Measurements from ENCODE around the gene DMAP1.
A peak's percentile ranks its signal among the peaks of the same experiment; 100 is the strongest.

Gene DMAP1

GRCh38 chr1:44237721-44238457, 24.6 kb downstream of the DMAP1 start:
- peak; percentile 72 for DNase-seq (ENCODE audit: extremely low read depth, low read depth)
- peak; percentile 87 for TF ChIP-seq CTCF (IDR thresholded peaks at IDR 0.05; ENCODE audit: low read depth, low read length, missing control alignments)
- peak overlapping the region; percentile 21 for H3K4me3 ChIP-seq (replicated peaks; ENCODE audit: low read depth, low read length)

- DNase-seq (ENCODE audit: extremely low read depth, low read depth): no peak
- TF ChIP-seq CTCF (IDR thresholded peaks at IDR 0.05; ENCODE audit: low read depth, low read length, missing control alignments): no peak
- no peak overlapping the region for H3K4me3 ChIP-seq (replicated peaks; ENCODE audit: low read depth, low read length)
Observed at GRCh38 chr1:44238660-44239059, 25.4 kb downstream of the DMAP1 start.

GRCh38 chr1:44239331-44239960, 26.2 kb downstream of the DMAP1 start:
- peak; percentile 42 for TF ChIP-seq CTCF (IDR thresholded peaks at IDR 0.05; ENCODE audit: low read depth, low read length, missing control alignments)

GRCh38 chr1:44239961-44240371, 26.7 kb downstream of the DMAP1 start:
- DNase-seq (ENCODE audit: extremely low read depth, low read depth): no peak
- no peak for TF ChIP-seq CTCF (IDR thresholded peaks at IDR 0.05; ENCODE audit: low read depth, low read length, missing control alignments)
- no peak overlapping the region for H3K4me3 ChIP-seq (replicated peaks; ENCODE audit: low read depth, low read length)

More at GRCh38 chr1:44239331-44239960, 26.2 kb downstream of the DMAP1 start:
- H3K4me3 ChIP-seq (replicated peaks; ENCODE audit: low read depth, low read length): no peak overlapping the region
- no peak for DNase-seq (ENCODE audit: extremely low read depth, low read depth)

- TF ChIP-seq CTCF (IDR thresholded peaks at IDR 0.05; ENCODE audit: low read depth, low read length, missing control alignments): no peak
- no peak for DNase-seq (ENCODE audit: extremely low read depth, low read depth)
- no peak overlapping the region for H3K4me3 ChIP-seq (replicated peaks; ENCODE audit: low read depth, low read length)
Observed at GRCh38 chr1:44240802-44241671, 27.8 kb downstream of the DMAP1 start.

- TF ChIP-seq CTCF (IDR thresholded peaks at IDR 0.05; ENCODE audit: low read depth, low read length, missing control alignments): no peak
- H3K4me3 ChIP-seq (replicated peaks; ENCODE audit: low read depth, low read length): no peak overlapping the region
- DNase-seq (ENCODE audit: extremely low read depth, low read depth): no peak
Observed at GRCh38 chr1:44242746-44243145, 29.5 kb downstream of the DMAP1 start.

Data from HFF-Myc (cell line).